ENCODE results near the gene PLXNB1.

The PLXNB1 gene

GRCh38 chr3:48405343-48405881, 24.5 kb downstream of the PLXNB1 start:
- H3K9me3 ChIP-seq (ENCODE audit: low read length), result no peaks in the 10 kb centered on the region
- no peaks in the 10 kb centered on the region for H3K36me3 ChIP-seq (ENCODE audit: insufficient read depth, low read length)
- TF ChIP-seq CTCF (IDR thresholded peaks at IDR 0.05; ENCODE audit: low read length), result no peak
- no peak for TF ChIP-seq EZH2 (IDR thresholded peaks at IDR 0.05; ENCODE audit: borderline replicate concordance, low read length)

GRCh38 chr3:48404440-48405342, 25.2 kb downstream of the PLXNB1 start:
- H3K9me2 ChIP-seq (ENCODE audit: low read depth, low read length), result no peaks in the 10 kb centered on the region
- no peak overlapping the region for H3K4me3 ChIP-seq (ENCODE audit: low read depth, low read length, poor library complexity, severe bottlenecking)
- no peaks in the 10 kb centered on the region for H3K4me1 ChIP-seq (ENCODE audit: insufficient read depth, low read length, severe bottlenecking)
- no peak overlapping the region for H2AFZ ChIP-seq (ENCODE audit: low read length)
- H3K79me2 ChIP-seq (ENCODE audit: insufficient read depth, low read length), result no peaks in the 10 kb centered on the region
- H3K9ac ChIP-seq (ENCODE audit: low read length), result no peak overlapping the region
- 0 out of 2 replicates have a peak, but pooled peaks cover 5% of the 10 kb centered on the region for H3K27me3 ChIP-seq (ENCODE audit: insufficient read depth, low read length)
- H3K36me3 ChIP-seq (ENCODE audit: insufficient read depth, low read length), result no peaks in the 10 kb centered on the region
- H3K4me2 ChIP-seq (ENCODE audit: low read length), result no peak overlapping the region
- no peaks in the 10 kb centered on the region for H3K9me3 ChIP-seq (ENCODE audit: low read length)
- TF ChIP-seq CTCF (IDR thresholded peaks at IDR 0.05; ENCODE audit: low read length), result no peak
- TF ChIP-seq EZH2 (IDR thresholded peaks at IDR 0.05; ENCODE audit: borderline replicate concordance, low read length), result no peak
- no peak overlapping the region for H3K27ac ChIP-seq (ENCODE audit: low read depth, low read length, poor library complexity, severe bottlenecking)
- no peaks in the 10 kb centered on the region for H4K20me1 ChIP-seq (ENCODE audit: insufficient read depth, low read length)
- H3F3A ChIP-seq (ENCODE audit: insufficient read depth, low read length), result no peaks in the 10 kb centered on the region

More at GRCh38 chr3:48405343-48405881, 24.5 kb downstream of the PLXNB1 start:
- H3K27ac ChIP-seq (ENCODE audit: low read depth, low read length, poor library complexity, severe bottlenecking), result no peak overlapping the region
- no peak overlapping the region for H3K4me3 ChIP-seq (ENCODE audit: low read depth, low read length, poor library complexity, severe bottlenecking)
- H3K79me2 ChIP-seq (ENCODE audit: insufficient read depth, low read length), result no peaks in the 10 kb centered on the region
- no peaks in the 10 kb centered on the region for H4K20me1 ChIP-seq (ENCODE audit: insufficient read depth, low read length)
- no peak overlapping the region for H2AFZ ChIP-seq (ENCODE audit: low read length)
- H3K4me2 ChIP-seq (ENCODE audit: low read length), result no peak overlapping the region
- H3K9ac ChIP-seq (ENCODE audit: low read length), result no peak overlapping the region
- no peaks in the 10 kb centered on the region for H3F3A ChIP-seq (ENCODE audit: insufficient read depth, low read length)
- no peaks in the 10 kb centered on the region for H3K4me1 ChIP-seq (ENCODE audit: insufficient read depth, low read length, severe bottlenecking)
- no peaks in the 10 kb centered on the region for H3K9me2 ChIP-seq (ENCODE audit: low read depth, low read length)
- 0 out of 2 replicates have a peak, but pooled peaks cover 5% of the 10 kb centered on the region for H3K27me3 ChIP-seq (ENCODE audit: insufficient read depth, low read length)

- Histone ChIP-seq H3K4me3 (ENCODE audit: low read depth, low read length, poor library complexity, severe bottlenecking) (no peak overlapping the region), H3K9me2 (ENCODE audit: low read depth, low read length) (no peaks in the 10 kb centered on the region), H3K79me2 (ENCODE audit: insufficient read depth, low read length) (no peaks in the 10 kb centered on the region), H3K27ac (ENCODE audit: low read depth, low read length, poor library complexity, severe bottlenecking) (no peak overlapping the region), H3K9ac (ENCODE audit: low read length) (no peak overlapping the region), H3K36me3 (ENCODE audit: insufficient read depth, low read length) (no peaks in the 10 kb centered on the region), H3K27me3 (ENCODE audit: insufficient read depth, low read length) (0 out of 2 replicates have a peak, but pooled peaks cover 8% of the 10 kb centered on the region), H2AFZ (ENCODE audit: low read length) (no peak overlapping the region), H4K20me1 (ENCODE audit: insufficient read depth, low read length) (no peaks in the 10 kb centered on the region), H3K4me2 (ENCODE audit: low read length) (no peak overlapping the region), H3K4me1 (ENCODE audit: insufficient read depth, low read length, severe bottlenecking) (no peaks in the 10 kb centered on the region), H3K9me3 (ENCODE audit: low read length) (no peaks in the 10 kb centered on the region), H3F3A (ENCODE audit: insufficient read depth, low read length) (no peaks in the 10 kb centered on the region)
- no peak for TF ChIP-seq CTCF (IDR thresholded peaks at IDR 0.05; ENCODE audit: low read length)
- TF ChIP-seq EZH2 (IDR thresholded peaks at IDR 0.05; ENCODE audit: borderline replicate concordance, low read length), result no peak
Observed at GRCh38 chr3:48403533-48404439, 26.1 kb downstream of the PLXNB1 start.
